Measurements from ENCODE around the gene CLDN34. TPM values are rescaled to one million over a fixed set of nuclear protein-coding genes. Genes with fewer than 3 reads are reported as not detected.

The CLDN34 gene
- total RNA-seq, 3 donors from 2014 or later, result 0.49 TPM; not detected in 2

DNA sequence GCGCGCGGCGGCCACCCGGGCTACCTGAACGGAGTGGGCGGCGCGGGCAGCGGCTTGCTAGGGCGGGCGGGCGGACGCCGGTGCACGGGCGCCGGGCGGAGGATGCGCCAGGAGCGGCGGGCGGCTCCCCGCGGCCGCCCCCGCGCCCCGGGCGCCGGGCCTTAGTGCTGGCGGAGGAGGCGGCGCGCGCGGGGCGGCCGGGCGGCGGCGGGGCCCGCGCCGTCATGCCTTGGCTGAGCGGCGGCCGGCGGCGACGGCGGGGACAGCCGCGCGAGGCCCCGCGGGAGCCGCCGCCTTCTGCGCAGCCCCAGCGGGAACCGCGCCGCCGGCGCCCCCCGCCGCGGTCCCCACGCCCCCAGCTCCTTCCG lies 48.2 kb downstream of the CLDN34 start:
- TF ChIP-seq, protein P1, sequence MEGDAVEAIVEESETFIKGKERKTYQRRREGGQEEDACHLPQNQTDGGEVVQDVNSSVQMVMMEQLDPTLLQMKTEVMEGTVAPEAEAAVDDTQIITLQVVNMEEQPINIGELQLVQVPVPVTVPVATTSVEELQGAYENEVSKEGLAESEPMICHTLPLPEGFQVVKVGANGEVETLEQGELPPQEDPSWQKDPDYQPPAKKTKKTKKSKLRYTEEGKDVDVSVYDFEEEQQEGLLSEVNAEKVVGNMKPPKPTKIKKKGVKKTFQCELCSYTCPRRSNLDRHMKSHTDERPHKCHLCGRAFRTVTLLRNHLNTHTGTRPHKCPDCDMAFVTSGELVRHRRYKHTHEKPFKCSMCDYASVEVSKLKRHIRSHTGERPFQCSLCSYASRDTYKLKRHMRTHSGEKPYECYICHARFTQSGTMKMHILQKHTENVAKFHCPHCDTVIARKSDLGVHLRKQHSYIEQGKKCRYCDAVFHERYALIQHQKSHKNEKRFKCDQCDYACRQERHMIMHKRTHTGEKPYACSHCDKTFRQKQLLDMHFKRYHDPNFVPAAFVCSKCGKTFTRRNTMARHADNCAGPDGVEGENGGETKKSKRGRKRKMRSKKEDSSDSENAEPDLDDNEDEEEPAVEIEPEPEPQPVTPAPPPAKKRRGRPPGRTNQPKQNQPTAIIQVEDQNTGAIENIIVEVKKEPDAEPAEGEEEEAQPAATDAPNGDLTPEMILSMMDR (IDR thresholded peaks at IDR 0.05), result no peak
- intact Hi-C loops (cut with DNase I, micrococcal nuclease), result no loop called here
- Histone ChIP-seq H3K36me3 (ENCODE audit: low read depth) (no peaks in the 10 kb centered on the region), H3K4me1 (ENCODE audit: low read depth) (no peaks in the 10 kb centered on the region), H3K4me3 (peak overlapping the region; percentile 28), H3K9me3 (no peaks in the 10 kb centered on the region)
- DNase-seq (no peak), ATAC-seq (no peak)

DNA sequence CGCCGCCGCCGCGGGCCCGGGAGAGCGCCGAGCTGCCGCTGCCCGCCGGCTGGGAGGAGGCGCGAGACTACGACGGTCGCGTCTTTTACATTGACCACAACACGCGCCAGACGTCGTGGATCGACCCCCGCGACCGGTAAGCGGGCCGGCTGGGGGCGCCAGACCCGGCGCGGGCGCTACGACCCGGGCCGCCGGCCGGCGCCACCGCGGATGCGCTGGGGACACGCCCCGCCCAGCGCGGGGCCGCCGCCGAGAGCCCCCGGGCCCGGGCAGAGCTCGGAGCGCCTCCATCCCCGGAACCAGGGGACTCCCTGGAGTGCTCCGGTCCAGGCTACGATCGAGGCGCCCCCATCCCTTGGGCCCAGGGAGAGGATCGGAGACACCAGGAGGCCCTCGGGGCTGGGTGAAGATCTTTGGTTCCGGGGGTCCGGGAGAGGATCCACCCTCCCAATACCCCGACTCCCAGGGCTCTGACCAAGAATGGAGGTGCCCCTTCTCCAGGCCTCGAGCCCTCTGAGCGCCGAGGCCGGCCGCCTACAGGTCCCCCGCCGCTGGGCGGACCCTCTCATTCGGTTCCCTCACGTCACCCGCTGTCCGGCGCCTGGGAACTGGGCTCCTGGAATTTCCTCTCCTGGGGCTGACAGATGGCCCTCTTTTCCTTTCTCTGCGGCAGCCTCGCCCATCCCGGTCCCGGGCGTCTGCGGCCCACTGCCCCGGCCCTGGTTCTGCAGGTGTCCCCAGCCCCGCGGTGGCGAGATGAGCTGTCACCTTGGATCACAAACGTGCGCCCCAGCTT lies 48.8 kb downstream of the CLDN34 start:
- TF ChIP-seq, protein P1 (IDR thresholded peaks at IDR 0.05), result no peak
- Histone ChIP-seq H3K4me1 (ENCODE audit: low read depth) (no peaks in the 10 kb centered on the region), H3K4me3 (peak overlapping the region; percentile 28), H3K9me3 (no peaks in the 10 kb centered on the region), H3K36me3 (ENCODE audit: low read depth) (no peaks in the 10 kb centered on the region)
- no peak for ATAC-seq
- intact Hi-C loops (cut with DNase I, micrococcal nuclease), result no loop called here
- DNase-seq, result peak in 2 of 3 donors; percentile 49 to 57

DNA sequence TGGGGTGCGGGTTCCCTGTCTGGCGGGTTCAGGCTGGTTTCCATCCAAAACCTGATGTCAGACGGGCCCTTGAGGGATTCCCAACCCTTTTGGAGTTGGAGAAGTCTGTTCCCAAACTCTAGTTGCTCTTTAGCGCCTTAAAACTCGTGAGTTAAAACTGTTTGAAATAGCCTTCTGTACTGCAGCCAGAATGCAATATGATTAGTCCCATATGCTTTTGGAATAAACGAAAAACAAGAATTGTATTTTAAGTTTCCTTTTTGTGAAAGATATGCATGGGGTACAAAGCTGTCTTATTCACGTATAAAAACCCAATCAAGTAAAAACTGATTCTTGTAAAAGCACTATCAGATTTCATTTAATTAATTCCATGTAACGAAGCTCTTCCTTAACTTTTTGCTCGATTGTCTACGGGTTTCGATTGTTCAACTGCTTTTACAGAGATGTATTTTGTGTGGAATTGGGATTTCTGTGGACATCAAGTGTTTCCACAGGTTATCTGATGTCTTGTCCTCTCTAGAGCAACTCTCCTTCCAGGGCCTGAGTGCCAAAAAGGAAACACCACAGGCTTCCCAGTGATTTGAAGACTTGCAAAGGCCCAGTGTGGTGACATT lies 49.5 kb downstream of the CLDN34 start:
- Histone ChIP-seq H3K4me1 (ENCODE audit: low read depth) (no peaks in the 10 kb centered on the region), H3K4me3 (no peak overlapping the region), H3K36me3 (ENCODE audit: low read depth) (no peaks in the 10 kb centered on the region), H3K9me3 (no peaks in the 10 kb centered on the region)
- ATAC-seq (no peak), DNase-seq (no peak)
- intact Hi-C loops (cut with DNase I, micrococcal nuclease), result no loop called here
- TF ChIP-seq, protein P1 (IDR thresholded peaks at IDR 0.05), result no peak

DNA sequence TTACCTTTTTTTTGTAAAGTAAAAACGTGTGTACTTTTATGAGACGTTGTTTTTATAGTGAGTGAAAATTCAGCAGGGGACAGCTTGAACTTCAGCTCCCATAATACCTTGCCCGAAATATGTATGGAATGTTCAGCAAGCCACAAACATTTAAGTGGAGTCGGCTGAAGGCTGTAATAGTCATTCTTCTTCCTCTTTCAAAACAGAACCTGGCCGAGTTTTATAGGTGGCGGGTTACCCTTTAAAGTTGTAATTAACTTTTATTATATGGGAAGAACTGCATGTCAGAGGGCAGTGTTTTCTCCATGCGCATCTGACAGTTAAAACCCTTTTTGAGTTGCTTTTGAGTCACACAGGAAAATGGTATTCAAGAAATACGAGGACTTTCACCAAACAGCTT lies 50.7 kb downstream of the CLDN34 start:
- Histone ChIP-seq H3K36me3 (ENCODE audit: low read depth) (no peaks in the 10 kb centered on the region), H3K4me1 (ENCODE audit: low read depth) (no peaks in the 10 kb centered on the region), H3K4me3 (no peak overlapping the region), H3K9me3 (no peaks in the 10 kb centered on the region)
- TF ChIP-seq, protein P1 (IDR thresholded peaks at IDR 0.05), result no peak
- DNase-seq (peak in 1 of 3 donors; percentile 36), ATAC-seq (peak; percentile 37)
- intact Hi-C loops (cut with DNase I, micrococcal nuclease), result no loop called here

Other genes with a start within 250 kb of the CLDN34 start
- gene GPR143, start 201.5 kb upstream of the CLDN34 start, total RNA-seq, result under 1 TPM; 0.39 to 0.93 (median 0.41) TPM
- 10 to 100 TPM in 1 of 3 donors, 1 to 10 TPM in 2; 1.2 to 11.5 (median 5.1) TPM for gene SHROOM2, start 180.9 kb upstream of the CLDN34 start, total RNA-seq
- 1 to 10 TPM in 2 of 3 donors, under 1 TPM in 1; 0.26 to 1.8 (median 1.7) TPM for gene CLCN4, start 189.6 kb downstream of the CLDN34 start, total RNA-seq

Data from mucosa of descending colon (tissue), 3 donors.